Non-pigmented ciliary epithelial cell (primary cell): ENCODE measurements around the gene TNFAIP3.
"Not testable (repeated sequence)": the region's sequence is repeated elsewhere in the genome, so short reads cannot be mapped to it uniquely, and the experiment has no call there.

ENCODE experiments used
- DNase-seq: peaks from one replicate; pipeline ENCODE4 v3.0.0-alpha.2; 2010; ENCODE audit warnings: low read depth

TNFAIP3 gene

GRCh38 chr6:137844773-137845172 is 22.3 kb upstream of the TNFAIP3 start:
- not testable (repeated sequence) for DNase-seq

GRCh38 chr6:137845460-137845859 is 21.6 kb upstream of the TNFAIP3 start:
- DNase-seq: no peak

GRCh38 chr6:137846274-137846673 is 20.8 kb upstream of the TNFAIP3 start:
- no peak for DNase-seq

GRCh38 chr6:137846772-137847313 is 20.2 kb upstream of the TNFAIP3 start:
- DNase-seq: no peak

GRCh38 chr6:137847748-137848147 is 19.3 kb upstream of the TNFAIP3 start:
- DNase-seq: no peak

- no peak for DNase-seq
Observed at GRCh38 chr6:137848672-137849071, 18.4 kb upstream of the TNFAIP3 start.

GRCh38 chr6:137849181-137849980 is 17.7 kb upstream of the TNFAIP3 start:
- no peak for DNase-seq

GRCh38 chr6:137849981-137850714 is 16.9 kb upstream of the TNFAIP3 start:
- DNase-seq: no peak

GRCh38 chr6:137850816-137851602 is 16.1 kb upstream of the TNFAIP3 start:
- no peak for DNase-seq

GRCh38 chr6:137851669-137852068 is 15.4 kb upstream of the TNFAIP3 start:
- DNase-seq: no peak

- no peak for DNase-seq
Observed at GRCh38 chr6:137852346-137852745, 14.7 kb upstream of the TNFAIP3 start.

- no peak for DNase-seq
Observed at GRCh38 chr6:137852811-137853210, 14.2 kb upstream of the TNFAIP3 start.

- no peak for DNase-seq
Observed at GRCh38 chr6:137853569-137854213, 13.4 kb upstream of the TNFAIP3 start.

GRCh38 chr6:137856138-137856898 is 10.7 kb upstream of the TNFAIP3 start:
- no peak for DNase-seq

GRCh38 chr6:137859025-137859424 is 8.0 kb upstream of the TNFAIP3 start:
- no peak for DNase-seq

GRCh38 chr6:137860394-137861005 is 6.6 kb upstream of the TNFAIP3 start:
- DNase-seq: no peak

GRCh38 chr6:137861550-137862337 is 5.3 kb upstream of the TNFAIP3 start:
- DNase-seq: no peak

- no peak for DNase-seq
Observed at GRCh38 chr6:137862419-137863090, 4.5 kb upstream of the TNFAIP3 start.
